MM.1S (cell line): Measurements from ENCODE around the gene PRPF31.
A peak's percentile ranks its signal among the peaks of the same experiment; 100 is the strongest.

ENCODE experiments used
- DNase-seq: peaks from one replicate; pipeline ENCODE4 v3.0.0-alpha.2; 2015
- H2AFZ ChIP-seq: fragments of 300-600 bp; sonication (generic); 2 replicates; pipeline ENCODE4 v1.6.0; 2016; ENCODE audit warnings: antibody characterized with exemption, low read length
- H3F3A ChIP-seq: fragments of 300-600 bp; sonication (generic); 2 replicates; pipeline ENCODE4 v1.6.1; 2016; ENCODE audit warnings: mild to moderate bottlenecking, antibody characterized with exemption, low read length, moderate library complexity, mixed read lengths; ENCODE audit not compliant: insufficient read depth
- H3K27ac ChIP-seq: fragments of 300-600 bp; sonication (generic); 2 replicates; pipeline ENCODE4 v1.5.1; 2016; ENCODE audit warnings: mild to moderate bottlenecking, low read length
- H3K27me3 ChIP-seq: fragments of 300-600 bp; sonication (generic); replicated peaks from 2 replicates; pipeline ENCODE4 v1.6.0; 2016; ENCODE audit warnings: low read length; ENCODE audit not compliant: insufficient read depth
- H3K36me3 ChIP-seq: fragments of 300-600 bp; sonication (generic); replicated peaks from 2 replicates; pipeline ENCODE4 v1.6.1; 2016; ENCODE audit warnings: mild to moderate bottlenecking, low read length, mixed read lengths; ENCODE audit not compliant: insufficient read depth
- H3K4me1 ChIP-seq: fragments of 300-600 bp; sonication (generic); 2 replicates; pipeline ENCODE4 v1.6.1; 2016; ENCODE audit warnings: low read length, mixed read lengths
- H3K4me2 ChIP-seq: fragments of 300-600 bp; sonication (generic); 2 replicates; pipeline ENCODE4 v1.6.0; 2016; ENCODE audit warnings: low read depth, low read length
- H3K4me3 ChIP-seq: fragments of 300-600 bp; sonication (generic); 2 replicates; pipeline ENCODE4 v1.5.1; 2016; ENCODE audit warnings: low read length, mixed read lengths
- H3K79me2 ChIP-seq: fragments of 300-600 bp; sonication (generic); 2 replicates; pipeline ENCODE4 v1.6.1; 2016; ENCODE audit warnings: mixed run types, low read length, mixed read lengths
- H3K9ac ChIP-seq: fragments of 300-600 bp; sonication (generic); 2 replicates; pipeline ENCODE4 v1.6.1; 2016; ENCODE audit warnings: low read length, mixed read lengths
- H3K9me2 ChIP-seq: fragments of 300-600 bp; sonication (generic); replicated peaks from 2 replicates; pipeline ENCODE4 v1.6.1; 2016; ENCODE audit warnings: mild to moderate bottlenecking, low read length, mixed read lengths; ENCODE audit not compliant: insufficient read depth
- H3K9me3 ChIP-seq: fragments of 300-600 bp; sonication (generic); replicated peaks from 2 replicates; pipeline ENCODE4 v1.6.1; 2016; ENCODE audit warnings: mild to moderate bottlenecking, low read length, mixed read lengths; ENCODE audit not compliant: insufficient read depth
- H4K20me1 ChIP-seq: fragments of 300-600 bp; sonication (generic); 2 replicates; pipeline ENCODE4 v1.6.1; 2016; ENCODE audit warnings: mild to moderate bottlenecking, low read length, moderate library complexity, mixed read lengths; ENCODE audit not compliant: insufficient read depth
- CTCF ChIP-seq: fragments of 300-600 bp; sonication (generic); IDR thresholded peaks from 2 replicates; pipeline ENCODE4 v1.5.1; 2016; ENCODE audit warnings: antibody characterized with exemption, low read length, mixed read lengths
- EZH2 ChIP-seq: fragments of 300-600 bp; sonication (generic); optimal IDR thresholded peaks from 2 replicates; pipeline ENCODE3; 2017; ENCODE audit warnings: low read depth, mild to moderate bottlenecking, antibody characterized with exemption, low read length, mixed read lengths
- EZH2phosphoT487 ChIP-seq: fragments of 300-600 bp; sonication (generic); IDR thresholded peaks from 2 replicates; pipeline ENCODE4 v1.6.1; 2018; ENCODE audit warnings: antibody characterized with exemption, low read length

PRPF31 gene

GRCh38 chr19:54158812-54159351, 43.3 kb downstream of the PRPF31 start:
- Histone ChIP-seq H2AFZ (peak overlapping the region; percentile 61), H3K4me3 (peak overlapping the region; percentile 64), H4K20me1 (no peaks in the 10 kb centered on the region), H3K36me3 (0 out of 2 replicates have a peak, but pooled peaks cover 1% of the 10 kb centered on the region), H3K79me2 (peaks cover 30% of the 10 kb centered on the region), H3K27ac (peak overlapping the region; percentile 88; the same call in 1 of the 2 replicates), H3K9ac (peak overlapping the region; percentile 81), H3K9me2 (no peaks in the 10 kb centered on the region), H3K4me2 (peak overlapping the region; percentile 85), H3K9me3 (no peaks in the 10 kb centered on the region), H3K27me3 (no peaks in the 10 kb centered on the region), H3F3A (peaks cover 19% of the 10 kb centered on the region), H3K4me1 (peaks cover 13% of the 10 kb centered on the region; the same call in 1 of the 2 replicates)
- TF ChIP-seq EZH2: no peak
- no peak for TF ChIP-seq CTCF
- no peak for TF ChIP-seq EZH2phosphoT487
- DNase-seq: peak; percentile 61

GRCh38 chr19:54159352-54160181, 44.0 kb downstream of the PRPF31 start, which contains the start of gene LENG1:
Gene LENG1 (minus strand): TSS chr19:54159721. CDS start chr19:54159695, 26 bp downstream.
- Histone ChIP-seq H3F3A (peaks cover 14% of the 10 kb centered on the region), H4K20me1 (no peaks in the 10 kb centered on the region), H3K9me2 (no peaks in the 10 kb centered on the region), H3K79me2 (peaks cover 30% of the 10 kb centered on the region), H2AFZ (peak within 1 kb of the TSS; percentile 88), H3K4me1 (peaks cover 13% of the 10 kb centered on the region; the same call in 1 of the 2 replicates), H3K27ac (peak within 1 kb of the TSS; percentile 88), H3K9me3 (no peaks in the 10 kb centered on the region), H3K27me3 (0 out of 2 replicates have a peak, but pooled peaks cover 5% of the 10 kb centered on the region), H3K9ac (peak within 1 kb of the TSS; percentile 81), H3K4me2 (peak within 1 kb of the TSS; percentile 91), H3K36me3 (no peaks in the 10 kb centered on the region), H3K4me3 (peak within 1 kb of the TSS; percentile 82)
- DNase-seq: peak; percentile 100
- peak; percentile 20; the same call in 1 of the 2 replicates for TF ChIP-seq CTCF
- no peak for TF ChIP-seq EZH2phosphoT487
- no peak for TF ChIP-seq EZH2

- no peaks in the 10 kb centered on the region for H4K20me1 ChIP-seq
- peak overlapping the region; percentile 50; the same call in 1 of the 2 replicates for H3K27ac ChIP-seq
- H3K9me2 ChIP-seq: no peaks in the 10 kb centered on the region
- H3K9ac ChIP-seq: peak overlapping the region; percentile 76
- peak overlapping the region; percentile 82 for H3K4me3 ChIP-seq
- H3F3A ChIP-seq: peaks cover 14% of the 10 kb centered on the region
- H3K9me3 ChIP-seq: no peaks in the 10 kb centered on the region
- H2AFZ ChIP-seq: peak overlapping the region; percentile 88
- peaks cover 28% of the 10 kb centered on the region for H3K79me2 ChIP-seq
- H3K4me2 ChIP-seq: peak overlapping the region; percentile 91
- no peak for TF ChIP-seq EZH2
- TF ChIP-seq EZH2phosphoT487: no peak
- no peak for TF ChIP-seq CTCF
- peaks cover 10% of the 10 kb centered on the region; the same call in 1 of the 2 replicates for H3K27me3 ChIP-seq
- H3K36me3 ChIP-seq: no peaks in the 10 kb centered on the region
- peak; percentile 20 for DNase-seq
- peaks cover 13% of the 10 kb centered on the region; the same call in 1 of the 2 replicates for H3K4me1 ChIP-seq
Measured at GRCh38 chr19:54160182-54160811, 44.7 kb downstream of the PRPF31 start.
